NCI-H748 (cell line): Measurements from ENCODE around the gene GPX4.

Experiments
- DNase-seq: peaks from one replicate; lab custom pipeline; 2025; ENCODE audit not compliant: unreplicated experiment; lab: John Stamatoyannopoulos, UW

The GPX4 gene

DNA sequence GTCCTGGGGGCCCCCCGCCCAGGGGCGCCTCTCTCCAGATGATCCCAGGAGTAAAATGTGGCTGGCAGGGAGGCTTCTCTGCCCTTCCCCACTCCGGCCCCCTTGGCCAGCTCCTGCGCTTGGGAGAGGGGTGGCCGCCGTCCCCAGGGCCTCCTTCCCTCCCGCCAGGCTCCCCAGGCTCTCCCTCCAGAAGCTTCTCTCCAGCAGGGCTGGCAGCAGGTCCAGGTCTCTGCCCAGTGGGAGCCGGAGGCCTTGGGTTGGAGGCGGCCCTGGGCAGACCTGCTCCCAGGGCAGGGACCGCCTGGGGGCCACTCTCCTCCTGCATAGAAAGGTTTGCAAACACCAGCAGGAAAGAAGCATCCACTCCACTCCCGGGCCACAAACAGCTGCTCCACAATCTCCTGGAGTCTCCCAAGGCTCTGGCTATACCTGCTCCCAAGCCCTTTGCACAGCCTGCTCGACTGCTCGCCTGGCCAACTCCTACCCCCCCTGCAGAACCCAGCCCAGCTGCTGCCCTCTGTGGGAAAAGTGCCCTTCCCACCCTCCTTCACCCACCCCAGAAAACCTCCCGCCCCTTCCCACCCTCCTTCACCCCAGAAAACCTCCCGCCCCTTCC, 44.2 kb downstream of the GPX4 start:
- no peak for DNase-seq

DNA sequence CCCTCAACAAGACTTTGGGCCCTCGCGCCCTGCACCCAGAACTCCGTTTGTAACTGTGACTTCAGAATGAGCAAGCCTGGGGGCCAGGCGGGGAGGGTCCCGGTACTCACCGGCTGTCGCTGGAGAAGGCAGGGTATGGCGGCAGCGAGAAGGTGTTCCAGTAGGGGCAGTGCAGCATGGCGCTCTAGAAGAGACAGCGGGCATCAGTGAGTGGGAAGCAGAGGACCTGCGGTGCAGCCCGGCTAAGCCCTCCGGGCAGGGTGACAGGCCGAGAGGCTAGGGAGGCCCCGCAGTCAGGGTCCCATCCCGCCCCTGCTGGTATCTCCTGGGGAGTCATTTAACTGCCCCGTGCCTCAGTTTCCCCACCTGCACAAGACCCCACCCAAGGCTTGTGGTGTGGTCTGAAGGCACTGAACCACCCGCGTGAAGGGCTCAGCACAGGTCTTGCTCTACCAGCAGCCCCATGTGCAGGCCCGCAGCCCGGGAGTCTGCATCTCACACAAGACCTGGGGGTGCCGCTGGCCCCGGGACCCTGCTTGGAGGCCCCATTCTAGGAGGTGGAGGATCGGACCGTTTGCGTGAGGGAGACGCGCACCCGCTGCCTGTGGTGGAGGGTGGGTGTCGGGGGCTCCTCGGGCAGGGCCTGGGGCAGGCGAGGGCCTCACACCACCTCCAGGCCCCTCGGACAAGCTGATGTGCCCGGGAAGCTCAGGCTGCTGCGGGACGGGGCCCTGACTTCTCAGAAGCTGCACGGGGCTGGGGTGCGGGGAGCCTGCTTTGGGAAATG, 45.7 kb downstream of the GPX4 start:
- no peak for DNase-seq

DNA sequence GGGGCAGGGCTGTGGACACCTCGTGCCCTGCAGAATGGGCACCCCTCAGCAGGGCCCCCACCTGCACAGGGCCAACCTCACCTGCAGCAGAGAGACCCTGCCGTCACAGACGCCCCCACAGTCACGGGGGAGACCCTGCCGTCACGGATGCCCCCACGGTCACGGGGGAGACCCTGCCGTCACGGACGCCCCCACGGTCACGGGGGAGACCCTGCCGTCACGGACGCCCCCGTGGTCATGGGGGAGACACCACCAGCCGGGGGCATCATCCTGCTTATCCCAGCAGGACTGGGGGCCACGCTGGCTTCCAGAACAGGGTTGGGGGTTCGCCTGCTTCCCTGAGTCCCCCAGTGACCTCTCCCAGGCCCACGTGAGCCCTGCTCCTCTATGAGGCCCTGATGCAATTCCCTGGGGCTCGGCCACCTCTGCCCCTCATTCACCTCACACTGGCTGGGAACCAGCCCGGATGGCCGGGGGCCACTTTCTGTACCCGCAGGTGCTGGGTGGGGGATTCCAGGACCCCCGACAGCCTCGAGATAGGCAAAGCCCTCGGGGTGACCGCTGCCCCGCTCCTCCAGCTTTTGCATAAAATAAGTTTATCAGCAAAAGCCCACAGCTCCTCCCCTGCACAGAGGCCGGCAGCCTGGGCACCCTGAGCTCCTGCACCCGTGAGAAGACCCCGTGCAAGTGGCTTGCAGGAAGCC, 46.7 kb downstream of the GPX4 start:
- no peak for DNase-seq

DNA sequence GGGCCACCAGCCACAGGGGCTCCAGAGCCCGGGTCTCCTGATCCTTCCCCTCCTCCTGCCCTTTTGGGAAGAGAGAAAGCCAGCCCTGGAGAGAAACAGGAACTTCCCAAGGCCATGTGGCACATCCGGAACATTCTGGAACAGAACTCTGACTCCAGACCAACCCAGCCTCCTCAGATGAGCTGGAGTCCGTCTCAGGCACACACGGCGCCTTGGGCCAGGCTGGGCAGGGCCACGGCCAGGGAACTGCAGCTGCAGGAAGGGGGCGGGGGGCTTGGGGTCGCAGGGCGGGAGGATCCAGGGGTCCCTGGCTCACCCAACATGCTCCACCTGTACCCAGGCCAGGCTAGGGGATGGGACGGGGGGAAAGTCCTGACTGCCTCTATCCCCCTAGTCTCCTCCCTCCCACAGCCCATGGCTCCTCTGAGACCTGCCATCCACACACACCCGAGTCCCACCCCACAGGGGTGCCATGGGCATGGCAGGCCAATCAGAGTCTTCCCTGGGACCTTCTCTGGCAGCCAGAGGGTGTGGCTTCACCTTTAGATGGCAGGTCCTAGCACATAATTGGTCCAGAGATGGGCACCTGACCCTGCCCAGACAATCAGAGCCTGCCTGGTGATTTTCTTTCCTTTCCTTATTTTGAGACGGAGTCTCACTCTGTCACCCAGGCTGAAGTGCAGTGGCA, 47.4 kb downstream of the GPX4 start:
- DNase-seq, result no peak

DNA sequence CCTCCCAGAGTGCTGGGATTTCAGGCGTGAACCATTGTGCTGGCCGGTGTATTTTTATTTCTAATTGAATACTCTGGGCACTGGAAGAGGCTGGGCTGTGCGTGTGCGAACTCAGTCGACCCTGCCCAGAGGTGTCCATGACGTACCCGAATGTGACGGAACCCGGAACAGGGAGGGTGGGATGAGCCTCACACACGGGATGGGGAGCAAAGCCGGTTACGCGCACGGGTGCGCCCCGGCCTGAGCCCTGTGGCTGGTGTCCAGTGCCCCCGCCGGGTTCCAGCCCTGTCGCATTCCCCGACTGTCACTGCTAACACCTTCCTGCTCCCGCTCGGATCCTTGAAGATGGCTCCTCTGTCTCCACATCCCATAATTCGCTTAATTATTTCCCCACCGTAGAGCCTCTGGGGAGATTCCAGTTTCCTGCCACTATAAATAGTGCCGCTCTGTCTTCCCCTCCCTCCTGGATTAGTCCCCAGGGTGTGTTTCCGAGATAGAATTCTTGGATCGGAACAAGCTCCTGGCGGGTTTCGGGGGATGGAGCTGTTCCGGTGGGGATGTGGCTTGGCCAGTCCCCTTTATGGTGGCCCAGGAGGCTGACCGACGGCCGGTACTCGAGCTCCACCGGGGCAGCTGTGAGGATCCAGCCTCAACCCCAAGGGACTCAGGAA, 48.3 kb downstream of the GPX4 start:
- DNase-seq, result no peak

DNA sequence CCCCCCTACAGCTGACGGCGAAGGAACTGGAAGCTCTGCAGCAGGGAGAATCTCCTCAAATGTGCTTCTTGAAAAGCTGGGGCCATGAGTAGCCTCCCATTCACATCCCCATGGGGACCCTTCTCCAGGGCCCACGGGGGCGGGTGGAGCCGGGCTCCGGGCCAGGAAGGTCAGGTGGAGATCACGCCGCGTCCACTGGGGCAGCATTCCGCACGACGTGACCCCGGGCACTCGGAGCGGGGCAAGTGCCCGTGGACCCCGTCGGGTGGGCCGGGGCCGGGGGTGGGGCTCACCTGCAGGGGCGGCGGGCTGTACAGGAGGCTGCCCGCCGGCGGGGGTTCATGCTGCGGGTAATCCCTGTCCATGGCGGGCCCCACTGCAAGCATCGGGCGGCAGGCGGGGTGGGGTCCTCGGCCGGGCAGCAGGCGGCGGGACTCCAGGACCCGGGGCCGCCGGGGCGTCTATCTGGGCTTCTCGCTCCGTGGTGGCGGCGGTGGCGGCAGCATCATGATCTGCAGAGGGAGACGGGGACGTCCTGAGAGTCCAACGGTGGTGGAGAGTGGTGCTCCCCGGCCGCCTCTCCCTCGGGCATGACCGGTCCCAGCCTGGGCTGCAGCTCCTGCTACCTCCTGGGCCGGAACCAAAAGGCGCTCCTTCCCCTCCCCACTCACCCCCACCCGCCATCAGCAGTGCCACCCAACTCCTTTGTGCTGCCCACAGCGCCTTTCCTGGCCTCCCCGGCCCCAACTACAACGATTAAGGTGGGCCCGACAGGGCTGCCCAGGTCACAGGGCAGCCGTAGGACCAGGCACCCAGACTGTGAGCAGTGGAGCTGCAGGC, 50.3 kb downstream of the GPX4 start:
- DNase-seq, result no peak

DNA sequence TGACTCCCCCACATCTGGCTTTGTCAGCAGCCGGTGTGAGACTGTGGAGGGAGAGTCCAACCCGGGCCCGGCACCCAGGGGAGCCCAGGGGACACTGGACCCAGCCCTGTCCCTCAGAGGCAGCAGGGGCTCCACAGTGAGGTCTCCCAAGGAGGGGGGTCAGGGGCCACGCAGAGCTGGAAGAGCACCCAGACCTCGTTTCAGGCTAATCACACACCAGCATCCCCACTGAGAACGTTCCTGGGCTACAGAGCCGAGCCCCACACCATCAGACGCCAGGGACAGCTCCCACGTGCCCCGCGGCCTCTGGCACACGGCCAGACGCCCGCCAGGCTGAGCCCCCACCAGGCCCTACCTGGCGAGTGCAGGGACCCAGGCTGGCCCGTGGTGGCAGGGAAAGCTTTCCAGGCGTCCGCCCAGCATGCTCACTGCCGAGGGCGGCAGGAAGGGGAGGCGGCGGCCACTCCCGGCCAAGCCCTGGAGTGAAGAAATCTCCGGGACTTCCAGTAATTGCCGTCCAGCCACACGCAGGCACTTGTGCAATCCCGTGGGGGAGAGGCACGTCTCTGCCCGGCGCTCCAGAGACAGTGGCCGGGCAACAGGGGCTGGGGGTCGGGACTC, 51.0 kb downstream of the GPX4 start:
- DNase-seq, result no peak

DNA sequence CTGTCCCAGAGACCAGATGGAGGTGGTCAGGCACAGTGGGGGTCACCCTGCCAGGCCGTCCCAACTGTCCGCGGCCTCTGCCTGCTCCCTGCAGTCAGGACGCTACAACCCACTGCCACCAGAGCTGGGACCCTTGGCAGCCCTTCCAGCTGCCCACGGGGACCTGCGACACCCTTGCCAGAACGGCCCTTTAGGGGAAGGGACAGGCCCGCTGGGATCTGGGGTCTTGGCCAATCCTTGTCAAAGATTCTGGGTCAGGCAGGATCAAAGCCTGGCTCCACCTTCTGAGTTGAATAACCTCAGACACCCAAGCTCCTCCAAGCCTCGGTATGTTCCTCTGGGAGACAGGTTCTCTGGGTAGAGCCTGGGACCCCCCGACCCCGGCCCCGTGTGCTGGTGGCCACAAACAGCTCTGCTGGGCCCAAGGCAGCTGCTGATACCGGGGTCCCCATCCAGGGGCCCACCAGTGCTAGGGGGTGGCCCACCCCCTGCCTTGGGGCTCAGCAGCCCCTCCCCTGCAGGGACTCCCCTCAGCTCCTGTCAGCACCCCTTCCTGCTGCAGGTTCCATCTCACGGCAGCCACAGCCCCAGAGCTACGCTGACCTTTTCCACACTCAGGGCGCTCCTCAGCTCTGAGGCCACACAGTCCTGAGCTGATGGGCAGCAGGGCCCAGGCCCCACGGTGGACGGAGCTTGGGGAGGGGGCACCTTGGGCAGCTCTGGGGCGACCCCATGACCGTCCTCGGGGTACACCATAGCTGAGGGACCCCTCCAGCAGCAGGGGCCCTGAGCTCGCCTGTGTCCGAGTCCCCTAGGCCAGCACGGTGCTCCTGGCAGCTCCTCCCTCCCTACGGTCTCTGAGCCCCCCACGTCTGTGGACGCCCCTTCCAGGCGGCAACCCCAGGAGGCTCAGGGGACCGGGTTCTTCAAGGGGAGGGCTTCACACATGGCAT, 51.8 kb downstream of the GPX4 start:
- no peak for DNase-seq
